ENCODE results near the gene SESN3.

GRCh38 chr11:95231127-95231880, at the start of gene SESN3:
- TF ChIP-seq CTCF (IDR thresholded peaks at IDR 0.05; ENCODE audit: low read length) (no peak), EZH2phosphoT487 (IDR thresholded peaks at IDR 0.05; ENCODE audit: low read length) (no peak)

Measured in MM.1S (cell line).